GM20000 (cell line): ENCODE measurements around the gene TARS2.

Experiments used
- DNase-seq: peaks from one replicate; pipeline ENCODE4 v3.0.0; 2012; ENCODE audit warnings: low spot score
- CTCF ChIP-seq: IDR thresholded peaks from 2 replicates; pipeline ENCODE4 v1.5.1; 2012; ENCODE audit warnings: mild to moderate bottlenecking, control low read depth; ENCODE audit errors: extremely low read depth, missing control alignments

Gene TARS2

GRCh38 chr1:150537732-150538684, 50.8 kb downstream of the TARS2 start:
- no peak for TF ChIP-seq CTCF
- DNase-seq, result no peak

DNA sequence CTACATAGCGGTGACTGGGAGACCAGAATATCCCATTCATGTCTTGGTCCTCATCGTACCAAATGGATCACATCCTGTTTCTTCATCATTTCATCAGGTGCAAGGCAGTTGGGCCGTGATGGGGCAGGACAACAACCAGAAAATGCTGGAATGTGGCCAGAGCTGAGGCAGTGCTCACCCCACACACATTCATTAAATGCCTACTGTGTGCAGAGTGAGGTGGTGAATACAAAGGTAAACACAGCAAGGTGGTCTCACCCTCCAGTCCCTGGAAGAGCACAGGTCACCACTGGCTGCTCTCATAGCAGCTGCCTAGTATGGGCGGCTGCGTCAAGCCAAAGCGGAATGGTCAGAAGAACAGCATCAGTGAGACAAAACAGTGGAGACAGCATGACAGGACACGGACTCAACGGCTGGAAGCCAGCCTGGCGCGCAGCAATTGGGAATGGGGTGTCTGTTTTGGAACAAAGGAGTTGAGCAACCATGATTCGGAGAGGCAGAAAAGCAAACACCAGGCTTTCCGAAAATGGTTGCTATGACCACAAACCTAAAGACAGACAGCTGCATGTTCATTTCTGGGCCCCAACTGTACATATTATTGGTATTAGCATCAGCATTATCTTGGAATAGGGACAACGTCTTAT, 56.4 kb downstream of the TARS2 start:
- TF ChIP-seq CTCF, result no peak
- DNase-seq, result no peak

DNA sequence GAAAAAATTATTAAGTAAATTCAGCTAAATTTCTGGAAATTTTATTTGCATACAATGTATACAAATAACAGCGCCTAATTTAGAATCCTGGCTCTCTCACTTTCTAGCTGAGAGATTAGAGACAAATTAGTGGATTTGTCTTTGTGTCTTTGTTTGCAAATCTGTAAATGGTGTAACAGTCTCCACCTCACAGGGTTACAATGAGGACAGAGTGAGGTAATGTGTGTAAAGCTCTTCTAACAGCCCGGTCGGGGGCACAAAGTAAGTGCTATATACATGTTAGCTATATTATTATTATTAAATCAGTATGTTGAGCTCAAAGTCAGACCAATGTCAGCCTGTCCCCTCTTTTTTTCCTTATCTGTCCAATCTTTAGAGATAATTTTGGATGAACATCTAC, 57.0 kb downstream of the TARS2 start:
- TF ChIP-seq CTCF, result no peak
- DNase-seq, result no peak

DNA sequence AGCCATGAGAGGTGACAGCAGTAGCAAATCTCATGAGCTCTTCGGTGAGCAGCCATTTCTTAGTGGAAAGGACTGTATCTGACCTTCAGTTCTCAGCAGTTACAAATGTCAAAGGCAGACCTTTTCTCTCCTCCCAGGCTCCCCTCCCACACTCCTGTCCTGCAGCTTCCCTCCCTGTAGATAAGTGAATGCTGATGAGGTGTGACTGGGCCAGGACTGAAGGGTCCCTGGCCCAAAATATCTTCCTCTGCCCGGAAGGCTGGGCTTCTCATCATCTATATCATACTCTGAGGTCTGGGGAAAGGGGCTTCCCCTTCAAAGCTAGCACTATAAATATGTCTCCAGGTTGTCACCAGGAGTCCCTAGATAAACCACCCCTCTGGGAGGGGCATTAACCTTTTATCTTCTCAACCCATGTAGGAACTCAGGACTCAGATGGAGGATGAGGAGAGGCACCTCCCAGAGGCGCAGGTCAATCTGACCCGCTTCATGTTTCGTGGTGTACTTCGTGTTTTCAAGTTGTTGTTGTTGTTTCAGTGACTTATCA, 58.3 kb downstream of the TARS2 start:
- no peak for TF ChIP-seq CTCF
- no peak for DNase-seq

GRCh38 chr1:150546294-150546937, 59.2 kb downstream of the TARS2 start:
- no peak for DNase-seq
- TF ChIP-seq CTCF, result no peak

DNA sequence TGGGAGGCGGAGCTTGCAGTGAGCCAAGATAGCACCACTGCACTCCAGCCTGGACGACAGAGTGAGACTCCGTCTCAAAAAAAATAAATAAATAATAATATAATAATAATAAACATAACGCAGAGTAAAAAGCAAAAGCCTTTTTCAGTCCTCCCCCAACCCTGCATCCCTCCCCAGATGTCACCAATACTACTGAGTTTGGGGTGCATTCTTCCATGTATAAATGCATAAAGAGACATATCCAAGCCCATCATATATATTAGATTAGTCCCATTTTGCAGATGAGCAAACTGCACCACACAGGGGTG, 61.1 kb downstream of the TARS2 start:
- no peak for DNase-seq
- no peak for TF ChIP-seq CTCF
